HCT116 (cell line): ENCODE results near the gene TMEM9.

Experiments used
- EGR1 ChIP-seq: IDR thresholded peaks from 2 replicates; pipeline ENCODE4 v1.6.1; 2012; ENCODE audit warnings: low read depth
- EZH2 ChIP-seq: fragments of 200-600 bp; sonication (generic); IDR thresholded peaks from 2 replicates; pipeline ENCODE4 v1.6.1; 2017; ENCODE audit warnings: antibody characterized with exemption, mixed run types
- POLR2A ChIP-seq: IDR thresholded peaks from 2 replicates; pipeline ENCODE4 v1.7.0; 2011; ENCODE audit warnings: borderline replicate concordance; ENCODE audit not compliant: insufficient read depth, insufficient read length; ENCODE audit errors: extremely low read depth
- POLR2AphosphoS5 ChIP-seq: IDR thresholded peaks from 2 replicates; pipeline ENCODE4 v1.6.1; 2011; ENCODE audit warnings: mild to moderate bottlenecking, low read depth, low read length, moderate library complexity
- REST ChIP-seq: IDR thresholded peaks from 2 replicates; pipeline ENCODE4 v1.6.1; 2012; ENCODE audit warnings: low read depth
- SIN3A ChIP-seq: IDR thresholded peaks from 2 replicates; pipeline ENCODE4 v1.6.1; 2012; ENCODE audit warnings: low read depth
- TF ChIP-seq, protein P1 (sequence below), 3 experiments: fragments of 200-600 bp in 1 of 3; sonication (generic) in 1 of 3; IDR thresholded peaks in 2 of 3; conservative IDR thresholded peaks in 1 of 3; 2 replicates each; pipeline ENCODE4 v1.5.1; 2012 to 2017; ENCODE audit warnings: low read depth in 2 of 3, low read length in 2 of 3, antibody characterized with exemption in 1 of 3, borderline replicate concordance in 1 of 3, control low read depth in 1 of 3, mild to moderate bottlenecking in 1 of 3, mixed read lengths in 1 of 3, mixed run types in 1 of 3, moderate library complexity in 1 of 3; ENCODE audit not compliant: insufficient read depth in 1 of 3
- TF ChIP-seq, protein P2 (sequence below): IDR thresholded peaks from 2 replicates; pipeline ENCODE4 v1.6.1; 2011; ENCODE audit warnings: mild to moderate bottlenecking, low read length, moderate library complexity; ENCODE audit not compliant: insufficient replicate concordance; ENCODE audit errors: extremely low read depth

GRCh38 chr1:201119206-201120197 is 34.8 kb downstream of the TMEM9 start:
- TF ChIP-seq, protein P1, sequence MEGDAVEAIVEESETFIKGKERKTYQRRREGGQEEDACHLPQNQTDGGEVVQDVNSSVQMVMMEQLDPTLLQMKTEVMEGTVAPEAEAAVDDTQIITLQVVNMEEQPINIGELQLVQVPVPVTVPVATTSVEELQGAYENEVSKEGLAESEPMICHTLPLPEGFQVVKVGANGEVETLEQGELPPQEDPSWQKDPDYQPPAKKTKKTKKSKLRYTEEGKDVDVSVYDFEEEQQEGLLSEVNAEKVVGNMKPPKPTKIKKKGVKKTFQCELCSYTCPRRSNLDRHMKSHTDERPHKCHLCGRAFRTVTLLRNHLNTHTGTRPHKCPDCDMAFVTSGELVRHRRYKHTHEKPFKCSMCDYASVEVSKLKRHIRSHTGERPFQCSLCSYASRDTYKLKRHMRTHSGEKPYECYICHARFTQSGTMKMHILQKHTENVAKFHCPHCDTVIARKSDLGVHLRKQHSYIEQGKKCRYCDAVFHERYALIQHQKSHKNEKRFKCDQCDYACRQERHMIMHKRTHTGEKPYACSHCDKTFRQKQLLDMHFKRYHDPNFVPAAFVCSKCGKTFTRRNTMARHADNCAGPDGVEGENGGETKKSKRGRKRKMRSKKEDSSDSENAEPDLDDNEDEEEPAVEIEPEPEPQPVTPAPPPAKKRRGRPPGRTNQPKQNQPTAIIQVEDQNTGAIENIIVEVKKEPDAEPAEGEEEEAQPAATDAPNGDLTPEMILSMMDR (IDR thresholded peaks at IDR 0.05 in 2 of 3, conservative IDR thresholded peaks at IDR 0.05 in 1 of 3; ENCODE audit: borderline replicate concordance in 1 of 3, insufficient read depth in 1 of 3, low read depth in 2 of 3, low read length in 2 of 3) = peak; percentile 64 to 90 (median 89)
- TF ChIP-seq SIN3A = no peak
- TF ChIP-seq EZH2 = no peak
- TF ChIP-seq POLR2AphosphoS5 = peak; percentile 37; the same call in 1 of the 2 replicates
- TF ChIP-seq POLR2A = no peak
- no peak for TF ChIP-seq REST
- no peak for TF ChIP-seq EGR1
- TF ChIP-seq, protein P2, sequence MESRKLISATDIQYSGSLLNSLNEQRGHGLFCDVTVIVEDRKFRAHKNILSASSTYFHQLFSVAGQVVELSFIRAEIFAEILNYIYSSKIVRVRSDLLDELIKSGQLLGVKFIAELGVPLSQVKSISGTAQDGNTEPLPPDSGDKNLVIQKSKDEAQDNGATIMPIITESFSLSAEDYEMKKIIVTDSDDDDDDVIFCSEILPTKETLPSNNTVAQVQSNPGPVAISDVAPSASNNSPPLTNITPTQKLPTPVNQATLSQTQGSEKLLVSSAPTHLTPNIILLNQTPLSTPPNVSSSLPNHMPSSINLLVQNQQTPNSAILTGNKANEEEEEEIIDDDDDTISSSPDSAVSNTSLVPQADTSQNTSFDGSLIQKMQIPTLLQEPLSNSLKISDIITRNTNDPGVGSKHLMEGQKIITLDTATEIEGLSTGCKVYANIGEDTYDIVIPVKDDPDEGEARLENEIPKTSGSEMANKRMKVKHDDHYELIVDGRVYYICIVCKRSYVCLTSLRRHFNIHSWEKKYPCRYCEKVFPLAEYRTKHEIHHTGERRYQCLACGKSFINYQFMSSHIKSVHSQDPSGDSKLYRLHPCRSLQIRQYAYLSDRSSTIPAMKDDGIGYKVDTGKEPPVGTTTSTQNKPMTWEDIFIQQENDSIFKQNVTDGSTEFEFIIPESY = no peak
